AG04450 (cell line): Measurements from ENCODE around the gene BCAS1. TPM values are rescaled to one million over a fixed set of nuclear protein-coding genes. Genes with fewer than 3 reads are reported as not detected.

Source experiments
- CTCF ChIA-PET: fragments of 300-600, 350-600 bp; formaldehyde crosslinking; extraction: SDS; loops from one replicate; lab custom pipeline; 2022; ENCODE audit warnings: antibody characterized with exemption, inconsistent platforms; lab: Charles Lee
- POLR2A ChIA-PET: fragments of 350-600 bp; formaldehyde crosslinking; extraction: SDS; loops from one replicate; lab custom pipeline; 2021; ENCODE audit warnings: antibody characterized with exemption, inconsistent platforms; lab: Yijun Ruan, JAX
- DNase-seq: peaks from one replicate; pipeline ENCODE4 v3.0.0-alpha.2; 2011; ENCODE audit warnings: low read depth, low spot score
- H3K27ac ChIP-seq: one replicate; pipeline ENCODE4 v1.5.1; 2012; ENCODE audit warnings: low read depth, low read length, control low read depth
- H3K27me3 ChIP-seq: one replicate; pipeline ENCODE4 v1.6.0; 2012; ENCODE audit warnings: low read length; ENCODE audit not compliant: control insufficient read depth, insufficient read depth
- H3K4me3 ChIP-seq: 2 replicates; pipeline ENCODE4 v1.5.1; 2011; ENCODE audit warnings: mild to moderate bottlenecking, low read depth, low read length, control low read depth
- H3K9me3 ChIP-seq: 2 replicates; pipeline ENCODE4 v1.5.1; 2012; ENCODE audit warnings: low read length; ENCODE audit not compliant: control insufficient read depth, insufficient read depth
- CTCF ChIP-seq: IDR thresholded peaks from 2 replicates; pipeline ENCODE4 v1.5.1; 2011; ENCODE audit warnings: low read depth, low read length, control low read depth, inconsistent platforms
- polyA plus RNA-seq: library from polyadenylated mRNA; depleted of rRNA; stranded (reverse); fragments of >200 nt; gene quantifications from 2 replicates; pipeline ENCODE4 v1.2.3, GENCODE V29; 2011

Gene BCAS1
- polyA plus RNA-seq, 1 experiment, result not detected

GRCh38 chr20:53938739-53939138, 131.7 kb downstream of the BCAS1 start:
- H3K4me3 ChIP-seq, result no peak overlapping the region
- TF ChIP-seq CTCF, result no peak
- ChIA-PET POLR2A (interaction anchor here (0.9 to 1.1 kb wide), 3 partner anchors 110 to 359 kb away, joined by 3 to 4 read pairs (median 3); partner anchors contain the start of gene ZNF217), CTCF (interaction anchor here (0.5 to 11.6 kb wide), 22 partner anchors 11 to 788 kb away, joined by 3 to 154 read pairs (median 6); no protein-coding TSS in a partner anchor)
- DNase-seq, result no peak
- H3K9me3 ChIP-seq, result no peaks in the 10 kb centered on the region
- H3K27ac ChIP-seq, result no peak overlapping the region
- H3K27me3 ChIP-seq, result no peaks in the 10 kb centered on the region

GRCh38 chr20:53937929-53938367, 132.4 kb downstream of the BCAS1 start:
- H3K27ac ChIP-seq, result no peak overlapping the region
- POLR2A ChIA-PET, result interaction anchor here (0.9 kb wide), 1 partner anchor 344 kb away, joined by 4 read pairs; the partner anchor contains the start of gene ZNF217
- H3K4me3 ChIP-seq, result no peak overlapping the region
- no peaks in the 10 kb centered on the region for H3K27me3 ChIP-seq
- no peak for DNase-seq
- H3K9me3 ChIP-seq, result no peaks in the 10 kb centered on the region
- no peak for TF ChIP-seq CTCF
- CTCF ChIA-PET, result interaction anchor here (0.5 to 11.6 kb wide), 3 partner anchors 22 to 358 kb away, joined by 3 to 154 read pairs (median 37); no protein-coding TSS in a partner anchor

DNA sequence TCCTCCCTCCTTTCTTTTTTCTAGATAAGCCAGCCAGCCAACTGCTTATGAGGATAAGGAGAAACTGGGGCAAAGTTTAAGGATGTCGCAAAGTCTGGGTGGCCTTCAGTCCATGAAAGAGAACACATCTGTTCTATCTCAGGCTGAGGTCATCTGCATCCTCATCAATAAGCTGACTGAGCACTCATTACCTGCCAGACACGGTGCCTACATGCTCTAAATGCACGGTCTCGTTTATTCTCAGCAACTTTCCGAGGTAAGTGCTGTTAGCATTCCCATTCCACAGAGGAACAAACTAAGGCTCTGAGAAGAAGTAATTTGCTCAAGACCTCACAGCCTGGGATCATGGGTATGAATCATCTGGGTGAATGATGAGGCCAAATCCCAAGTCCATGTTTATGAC, 133.1 kb downstream of the BCAS1 start:
- no peak overlapping the region for H3K27ac ChIP-seq
- ChIA-PET POLR2A (no interaction called here), CTCF (interaction anchor here (4.6 to 11.6 kb wide), 2 partner anchors 22 to 357 kb away, joined by 38 to 154 read pairs; no protein-coding TSS in a partner anchor)

DNA sequence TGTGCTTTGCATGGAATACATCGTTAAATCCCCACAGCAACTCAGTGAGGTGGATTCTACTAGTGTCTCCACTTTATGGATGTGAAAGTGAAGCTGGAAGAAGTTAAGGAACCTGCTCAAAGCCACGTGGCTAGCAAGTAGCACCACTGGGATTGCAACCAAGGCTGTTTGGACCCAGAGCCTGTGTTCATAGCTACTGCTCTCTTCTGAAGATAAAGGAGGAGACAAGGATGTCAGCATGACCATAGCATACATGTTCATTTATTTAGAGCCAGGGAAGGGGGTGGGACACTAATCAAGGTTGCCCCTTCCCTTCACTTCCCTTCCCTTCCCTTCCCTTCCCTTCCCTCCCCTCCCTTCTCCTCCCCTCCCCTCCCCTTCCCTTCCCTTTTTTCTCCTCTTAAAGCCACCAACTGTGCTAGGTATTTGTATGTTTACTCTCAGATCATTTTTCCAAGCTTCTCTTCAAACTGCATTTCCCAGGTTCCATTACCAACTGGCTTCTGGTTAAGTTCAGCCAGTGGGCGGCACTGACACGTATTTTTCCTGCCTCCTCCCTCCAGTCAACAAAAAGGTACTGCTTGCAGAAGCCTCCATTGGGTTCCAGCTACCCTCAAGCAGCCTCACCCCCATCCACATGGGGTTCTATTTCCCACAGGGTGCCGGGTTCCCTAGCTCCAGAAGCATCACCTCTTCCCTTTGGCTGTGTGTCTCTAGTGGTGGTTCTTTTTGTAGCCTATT, 134.9 kb downstream of the BCAS1 start:
- CTCF ChIA-PET, result interaction anchor here (0.6 to 11.6 kb wide), 6 partner anchors 20 to 388 kb away, joined by 3 to 154 read pairs (median 6); no protein-coding TSS in a partner anchor
- 0 out of 2 replicates have a peak, but pooled peaks have one; percentile 2 for TF ChIP-seq CTCF
- no peak overlapping the region for H3K27ac ChIP-seq

More for the DNA sequence above, 133.1 kb downstream of the BCAS1 start:
- no peak for DNase-seq
- Histone ChIP-seq H3K4me3 (no peak overlapping the region), H3K27me3 (no peaks in the 10 kb centered on the region), H3K9me3 (no peaks in the 10 kb centered on the region)
- TF ChIP-seq CTCF, result no peak

More for the DNA sequence above, 134.9 kb downstream of the BCAS1 start:
- POLR2A ChIA-PET, result interaction anchor here (0.5 to 0.7 kb wide), 2 partner anchors 9 to 343 kb away, joined by 3 to 4 read pairs; no protein-coding TSS in a partner anchor
- H3K4me3 ChIP-seq, result no peak overlapping the region
- no peaks in the 10 kb centered on the region for H3K27me3 ChIP-seq
- H3K9me3 ChIP-seq, result no peaks in the 10 kb centered on the region
- DNase-seq, result no peak
